ENCODE measurements around the gene CEACAM18.
"Not testable (repeated sequence)": the region's sequence is repeated elsewhere in the genome, so short reads cannot be mapped to it uniquely, and the experiment has no call there.

The CEACAM18 gene

DNA sequence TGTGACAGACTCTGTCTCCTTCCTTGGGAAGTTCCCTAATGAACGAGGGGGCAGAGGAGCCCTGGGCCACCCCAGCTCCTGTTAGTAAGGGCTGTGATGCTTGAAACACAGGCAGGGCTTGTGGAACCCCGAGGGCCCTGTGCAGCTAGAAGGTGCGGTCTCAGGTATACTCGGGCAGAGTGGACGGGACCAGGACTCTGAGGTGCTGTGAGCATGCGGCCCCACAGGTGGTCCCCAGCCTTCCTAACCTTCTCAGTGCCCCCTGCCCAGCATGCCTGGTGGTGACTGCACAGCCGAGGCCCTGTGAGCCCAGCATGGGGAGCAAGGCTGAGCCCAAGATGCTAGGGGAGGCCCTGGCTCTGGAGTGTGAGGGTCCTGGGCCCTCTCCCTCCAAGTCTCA, 16.1 kb upstream of the CEACAM18 start:
- DNase-seq, result no peak

DNA sequence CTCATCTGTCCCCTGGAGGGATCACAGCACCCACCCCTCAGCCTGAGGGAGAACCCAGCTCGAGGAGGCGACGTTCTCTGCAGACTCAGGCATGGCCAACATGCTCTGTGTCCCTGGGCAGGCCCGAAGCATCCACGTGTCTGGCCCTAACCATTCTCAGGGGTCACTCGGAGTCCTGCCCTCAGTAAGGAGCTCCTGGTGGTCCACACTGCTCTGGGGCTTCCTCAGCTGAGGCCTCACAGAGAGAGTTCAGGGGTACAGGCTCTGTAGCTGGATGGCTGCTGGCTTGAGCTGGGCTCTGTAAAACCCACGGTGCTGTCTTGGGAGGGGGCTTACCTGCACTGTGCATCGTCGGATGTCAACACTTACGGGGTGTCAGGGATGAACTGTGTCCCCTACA, 15.7 kb upstream of the CEACAM18 start:
- DNase-seq, result no peak

DNA sequence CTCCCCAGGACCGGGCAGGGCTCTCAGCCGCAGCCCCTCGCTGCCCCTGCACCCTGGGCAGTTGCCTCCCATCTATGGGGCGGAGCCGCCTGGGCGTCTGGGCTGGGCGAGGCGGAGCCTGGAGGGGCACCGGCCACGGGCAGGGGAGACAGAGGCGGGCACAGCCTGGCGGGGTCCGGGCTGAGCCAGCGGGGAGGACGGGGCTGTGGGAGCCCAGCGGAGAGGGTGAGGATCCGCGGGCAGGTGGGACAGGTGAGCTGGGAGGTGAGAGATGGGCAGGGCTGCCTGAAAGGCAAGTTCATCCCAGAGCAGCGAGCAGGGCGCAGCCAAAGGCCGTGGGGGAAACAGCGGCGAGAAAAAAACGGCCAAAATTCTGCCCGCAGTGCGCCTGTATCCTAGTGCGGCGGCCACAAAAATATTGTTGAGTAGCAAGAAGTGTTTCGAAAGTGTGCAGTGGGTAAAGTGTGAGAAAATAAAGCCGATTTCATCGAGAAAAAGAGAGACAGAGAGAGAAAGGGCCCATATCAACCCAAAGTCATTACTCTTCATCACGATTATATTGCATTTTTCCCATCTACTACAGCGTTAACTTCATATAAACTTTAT, 14.3 kb upstream of the CEACAM18 start:
- DNase-seq, result not testable (repeated sequence)

- no peak for DNase-seq
These were observed 11.6 kb upstream of the CEACAM18 start for GRCh38 chr19:51466723-51467122.

GRCh38 chr19:51467864-51468544, 10.3 kb upstream of the CEACAM18 start:
- no peak for DNase-seq

GRCh38 chr19:51468545-51468920, 9.8 kb upstream of the CEACAM18 start:
- no peak for DNase-seq

- DNase-seq, result no peak
These were observed 9.2 kb upstream of the CEACAM18 start for GRCh38 chr19:51469162-51469561.

GRCh38 chr19:51469629-51470028, 8.7 kb upstream of the CEACAM18 start:
- no peak for DNase-seq

- no peak for DNase-seq
These were observed 7.4 kb upstream of the CEACAM18 start for GRCh38 chr19:51470966-51471365.

DNA sequence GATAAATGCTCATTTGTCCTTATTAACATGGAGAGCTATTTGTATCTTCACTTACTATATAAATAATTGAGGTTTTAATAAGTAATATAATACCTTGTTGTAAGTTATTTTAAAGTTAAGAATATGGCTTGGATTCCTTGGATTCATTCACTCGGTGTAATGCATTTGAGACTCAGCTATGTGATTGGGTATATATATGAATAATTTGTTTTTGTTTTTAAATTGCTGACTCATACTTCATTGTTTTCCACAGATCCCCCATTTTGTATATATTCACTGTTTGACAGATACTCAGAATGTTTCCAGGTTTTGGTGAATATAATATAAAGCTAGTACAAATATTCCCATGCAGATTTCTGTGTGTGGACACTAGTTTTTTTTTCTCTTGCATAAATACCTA, 6.8 kb upstream of the CEACAM18 start:
- DNase-seq, result no peak

GRCh38 chr19:51472607-51473006, 5.7 kb upstream of the CEACAM18 start:
- DNase-seq, result no peak

DNA sequence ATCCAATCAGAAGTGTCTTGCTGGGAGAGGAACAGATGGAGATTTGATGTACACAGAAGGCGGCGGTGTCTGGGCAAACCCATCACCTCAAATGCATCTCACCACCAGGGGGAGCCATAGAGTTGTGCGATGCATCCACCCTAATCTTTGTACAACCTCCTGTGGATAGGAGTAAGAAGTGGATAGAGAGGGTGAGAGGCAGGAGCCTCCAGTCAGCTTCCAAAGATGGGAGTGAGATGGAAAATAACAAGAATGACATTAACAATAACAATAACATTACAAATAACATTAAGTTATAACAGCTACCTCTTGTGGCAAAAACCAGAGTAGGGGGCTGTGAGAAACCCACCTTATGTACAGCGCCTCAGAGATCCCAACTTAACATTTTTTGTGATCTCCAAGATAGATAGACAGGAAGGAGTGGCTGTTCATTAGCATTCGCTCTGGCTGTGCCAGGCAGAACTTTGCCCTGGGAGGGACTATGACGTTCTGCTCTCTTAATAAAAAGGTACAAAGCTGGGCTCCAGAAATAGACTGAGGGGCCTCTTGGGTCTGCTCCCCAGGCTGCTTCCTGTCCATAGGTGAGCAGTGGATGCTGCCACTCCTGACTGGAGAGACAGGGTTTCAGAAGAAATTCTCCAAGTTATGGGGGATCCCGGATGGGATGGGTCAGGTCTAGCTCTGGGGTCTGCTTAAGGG, 5.2 kb upstream of the CEACAM18 start:
- no peak for DNase-seq

GRCh38 chr19:51476164-51476563, 2.2 kb upstream of the CEACAM18 start:
- DNase-seq, result no peak

DNA sequence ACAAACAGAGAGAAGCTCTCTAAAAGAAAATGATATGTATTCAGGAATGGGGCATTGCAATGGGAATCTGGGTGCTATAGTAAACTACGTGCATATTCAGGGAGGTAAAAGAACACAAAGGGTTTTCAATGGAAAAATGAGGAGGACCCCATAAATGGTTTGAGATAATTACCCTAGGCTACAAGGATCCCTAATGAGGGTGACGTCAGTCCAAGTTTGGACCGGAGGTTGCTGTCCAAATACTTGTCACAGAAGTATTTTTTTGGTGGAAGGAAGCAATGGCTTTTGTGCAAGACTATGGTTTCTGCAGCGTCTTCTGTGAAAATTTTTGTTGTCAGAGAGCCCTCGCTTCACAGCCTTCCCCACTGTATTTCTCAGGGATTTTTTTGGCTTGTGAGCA, 995 bp upstream of the CEACAM18 start:
- DNase-seq, result no peak

- DNase-seq, result no peak
These were observed 1.4 kb downstream of the CEACAM18 start for GRCh38 chr19:51479531-51480331.

- DNase-seq, result no peak
These were observed 2.3 kb downstream of the CEACAM18 start for GRCh38 chr19:51480590-51480989.

GRCh38 chr19:51485960-51486660, 7.8 kb downstream of the CEACAM18 start:
- no peak for DNase-seq

- DNase-seq, result no peak
These were observed 10.2 kb downstream of the CEACAM18 start for GRCh38 chr19:51488491-51488890.

DNA sequence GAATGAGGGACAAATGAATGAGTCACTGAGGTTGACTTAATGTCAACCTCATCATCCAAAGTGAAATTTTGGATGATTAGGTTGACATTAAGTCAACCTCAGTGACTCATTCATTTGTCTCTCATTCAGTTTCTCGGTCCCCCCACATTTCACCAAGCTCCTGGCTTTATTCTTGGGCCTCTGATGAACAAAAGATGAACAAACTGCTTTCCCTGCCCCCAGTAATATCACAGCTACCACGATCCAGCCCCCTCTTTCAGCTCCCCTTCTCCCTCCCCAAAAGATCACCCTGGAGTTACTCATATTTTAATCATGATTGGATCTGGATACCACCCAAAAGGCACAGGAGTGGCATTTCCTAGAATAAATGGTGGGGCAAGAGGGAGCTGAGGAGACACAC, 10.8 kb downstream of the CEACAM18 start:
- no peak for DNase-seq

DNA sequence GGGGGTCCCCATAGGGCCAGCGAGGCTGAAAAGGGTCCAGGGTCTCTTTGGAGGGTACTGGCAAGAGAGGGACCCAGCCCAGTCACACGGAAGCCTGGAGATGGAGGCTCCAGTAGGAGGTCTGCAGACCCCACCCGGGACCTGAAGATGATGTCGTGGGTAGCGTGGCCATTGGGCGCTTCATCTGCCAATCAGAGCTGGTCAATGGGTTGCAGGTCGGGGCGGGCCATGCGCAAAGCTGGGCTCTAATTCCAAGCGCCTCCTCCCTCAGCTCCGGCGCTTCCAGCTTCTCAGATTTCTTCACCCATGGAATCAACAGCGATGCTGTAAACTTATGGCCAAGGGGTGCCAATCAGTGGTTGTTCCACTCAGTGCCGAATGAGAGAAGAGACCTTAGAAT, 12.3 kb downstream of the CEACAM18 start:
- DNase-seq, result no peak

- DNase-seq, result no peak
These were observed 13.2 kb downstream of the CEACAM18 start for GRCh38 chr19:51491586-51491985.

DNA sequence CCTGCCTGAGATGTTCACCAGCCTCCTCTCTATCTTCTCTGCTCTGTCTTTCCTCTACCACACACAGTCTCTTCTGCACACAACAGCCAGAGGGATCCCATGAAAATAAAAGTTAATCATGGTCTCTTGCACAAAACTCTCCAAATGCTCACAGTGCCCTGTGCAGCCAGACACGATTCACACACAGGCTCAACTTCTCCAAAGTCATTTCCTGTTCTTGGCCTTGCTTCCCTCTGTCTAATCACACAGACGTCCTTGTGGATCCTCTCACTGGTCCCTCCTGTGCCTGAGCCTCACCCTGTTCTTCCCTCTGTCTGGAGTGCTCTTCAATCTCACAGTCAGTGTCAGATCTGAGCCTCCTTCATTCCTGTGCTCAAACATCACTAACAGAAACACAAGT, 15.4 kb downstream of the CEACAM18 start:
- DNase-seq, result no peak

GRCh38 chr19:51497666-51498065, 19.3 kb downstream of the CEACAM18 start:
- DNase-seq, result no peak

All from GOT3 (cell line).